Activated CD4-positive, alpha-beta T cell treated with anti-CD3 and anti-CD28 coated beads for 36 hours (primary cell): ENCODE results near the gene ABCC1. TPM values are rescaled to one million over a fixed set of nuclear protein-coding genes. Genes with fewer than 3 reads are reported as not detected.

ENCODE experiments used
- ATAC-seq: fragments of 200-7000 bp; cut with Tn5 transposase; one replicate; pipeline ENCODE4 v1.10.0; 2021; ENCODE audit warnings: mild to moderate bottlenecking, moderate library complexity
- CTCF ChIA-PET: fragments of 350-600 bp; sonication (Branson Sonifier 250); formaldehyde crosslinking; loops from one replicate; lab custom pipeline; 2021; ENCODE audit warnings: antibody characterized with exemption; lab: Charles Lee
- POLR2A ChIA-PET: fragments of 350-600 bp; sonication (Branson Sonifier 250); formaldehyde crosslinking; loops from one replicate; lab custom pipeline; 2021; ENCODE audit warnings: antibody characterized with exemption, inconsistent platforms; lab: Charles Lee
- DNase-seq: peaks from one replicate; pipeline ENCODE4 v3.0.0-alpha.2; 2020
- H3K27ac Mint-ChIP-seq: one replicate; pipeline ENCODE4 v1.8.0; 2021; ENCODE audit warnings: mixed read lengths
- H3K27me3 Mint-ChIP-seq: one replicate; pipeline ENCODE4 v1.8.0; 2021; ENCODE audit warnings: mixed read lengths
- H3K36me3 Mint-ChIP-seq: one replicate; pipeline ENCODE4 v1.8.0; 2021; ENCODE audit warnings: low read depth, mixed read lengths
- H3K4me1 Mint-ChIP-seq: one replicate; pipeline ENCODE4 v1.8.0; 2021; ENCODE audit warnings: mixed read lengths
- H3K4me3 Mint-ChIP-seq: one replicate; pipeline ENCODE4 v1.8.0; 2021; ENCODE audit warnings: mild to moderate bottlenecking, moderate library complexity, mixed read lengths
- H3K9me3 Mint-ChIP-seq: one replicate; pipeline ENCODE4 v1.8.0; 2021; ENCODE audit warnings: low read depth, mixed read lengths
- intact Hi-C, 2 experiments: fragments of 100-400 bp; cut with DNase I in 1 of 2; cut with micrococcal nuclease in 1 of 2; formaldehyde crosslinking; loops; one replicate each; pipeline versions ENCODE4 v1.14.2 to v1.15.1; 2022 to 2024; cut with DNase I, micrococcal nuclease
- total RNA-seq, 2 experiments: library from RNA; stranded (reverse); gene quantifications; one replicate each; pipeline ENCODE4 v1.2.3, GENCODE V29; 2021

ABCC1 gene
- total RNA-seq, 2 experiments from 2014 or later, result 57.8 to 65.1 TPM

DNA sequence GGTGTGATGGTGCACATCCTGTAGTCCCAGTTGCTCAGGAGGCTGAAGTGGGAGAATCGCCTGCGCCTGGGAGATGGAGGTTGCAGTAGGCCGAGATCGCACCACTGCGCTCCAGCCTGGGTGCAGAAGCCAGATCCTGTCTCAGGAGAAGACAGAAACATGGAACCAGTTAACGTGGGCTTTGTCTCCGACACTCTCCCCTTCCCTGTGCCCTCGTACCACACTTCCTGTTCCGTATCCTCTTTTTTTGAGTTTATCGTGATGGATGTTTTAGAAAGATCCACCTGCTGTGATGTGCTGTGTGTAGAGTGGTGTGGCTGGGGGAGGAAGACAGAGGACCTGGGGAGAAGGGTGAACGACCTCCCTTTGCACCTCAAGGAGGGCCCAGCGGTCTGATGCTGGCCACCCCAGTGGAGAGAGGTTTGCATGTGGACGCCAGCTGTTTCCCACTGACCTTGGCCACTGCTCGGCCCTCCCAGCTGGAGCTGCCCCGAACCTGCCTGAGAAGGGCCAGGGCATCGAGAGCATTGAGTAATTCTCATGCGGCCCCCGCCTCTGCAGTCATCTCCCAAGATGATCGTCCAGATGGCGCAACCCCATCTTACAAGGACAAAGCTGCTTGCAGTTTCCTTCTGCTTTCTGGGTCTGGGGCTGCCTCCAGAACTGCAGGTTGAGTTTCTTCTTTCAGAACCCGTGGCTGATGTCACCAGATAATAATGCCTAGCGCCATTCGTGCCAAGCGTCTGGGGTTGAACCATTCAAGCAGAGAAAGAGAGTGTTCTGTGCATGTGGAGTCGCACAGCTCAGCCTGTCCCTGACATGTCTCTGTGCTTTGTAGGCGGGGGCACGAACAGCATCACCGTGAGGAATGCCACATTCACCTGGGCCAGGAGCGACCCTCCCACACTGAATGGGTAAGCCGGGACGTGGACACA lies 126.3 kb downstream of the ABCC1 start:
- DNase-seq (no peak), ATAC-seq (no peak)
- no peak overlapping the region for H3K4me3 Mint-ChIP-seq
- H3K36me3 Mint-ChIP-seq, result peaks cover 48% of the 10 kb centered on the region
- no peak overlapping the region for H3K27ac Mint-ChIP-seq
- H3K27me3 Mint-ChIP-seq, result no peaks in the 10 kb centered on the region
- intact Hi-C loops, result no loop called here
- ChIA-PET CTCF (interaction anchor here (0.8 to 1.4 kb wide), 3 partner anchors 8 to 81 kb away, joined by 3 read pairs; no protein-coding TSS in a partner anchor), POLR2A (no interaction called here)
- H3K4me1 Mint-ChIP-seq, result no peaks in the 10 kb centered on the region
- H3K9me3 Mint-ChIP-seq, result no peaks in the 10 kb centered on the region

DNA sequence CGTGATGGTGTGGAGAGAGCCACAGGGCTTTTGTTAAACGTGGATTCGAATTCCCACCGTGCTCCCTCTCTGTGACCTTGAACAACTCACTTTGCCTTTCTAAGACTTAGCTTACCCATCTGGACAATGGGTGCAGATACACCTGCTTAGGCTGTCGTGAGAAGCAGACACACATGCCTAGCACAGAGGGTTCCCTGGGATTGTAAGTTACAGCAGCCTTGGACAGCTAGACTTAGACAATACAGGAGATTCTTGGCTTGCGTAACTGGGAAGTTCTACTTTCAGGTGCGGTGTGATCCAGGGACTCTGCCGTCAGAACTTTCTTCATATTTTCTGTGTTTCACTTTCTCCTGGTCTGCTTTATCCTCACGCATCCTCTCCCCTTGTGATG lies 127.0 kb downstream of the ABCC1 start:
- POLR2A ChIA-PET, result no interaction called here
- Mint-ChIP-seq H3K4me3 (no peak overlapping the region), H3K4me1 (no peaks in the 10 kb centered on the region), H3K36me3 (peaks cover 48% of the 10 kb centered on the region), H3K27me3 (no peaks in the 10 kb centered on the region), H3K27ac (no peak overlapping the region), H3K9me3 (no peaks in the 10 kb centered on the region)
- DNase-seq (no peak), ATAC-seq (no peak)
- CTCF ChIA-PET, result interaction anchor here (0.8 to 1.4 kb wide), 3 partner anchors 9 to 80 kb away, joined by 3 read pairs; no protein-coding TSS in a partner anchor
- intact Hi-C loops, result no loop called here

DNA sequence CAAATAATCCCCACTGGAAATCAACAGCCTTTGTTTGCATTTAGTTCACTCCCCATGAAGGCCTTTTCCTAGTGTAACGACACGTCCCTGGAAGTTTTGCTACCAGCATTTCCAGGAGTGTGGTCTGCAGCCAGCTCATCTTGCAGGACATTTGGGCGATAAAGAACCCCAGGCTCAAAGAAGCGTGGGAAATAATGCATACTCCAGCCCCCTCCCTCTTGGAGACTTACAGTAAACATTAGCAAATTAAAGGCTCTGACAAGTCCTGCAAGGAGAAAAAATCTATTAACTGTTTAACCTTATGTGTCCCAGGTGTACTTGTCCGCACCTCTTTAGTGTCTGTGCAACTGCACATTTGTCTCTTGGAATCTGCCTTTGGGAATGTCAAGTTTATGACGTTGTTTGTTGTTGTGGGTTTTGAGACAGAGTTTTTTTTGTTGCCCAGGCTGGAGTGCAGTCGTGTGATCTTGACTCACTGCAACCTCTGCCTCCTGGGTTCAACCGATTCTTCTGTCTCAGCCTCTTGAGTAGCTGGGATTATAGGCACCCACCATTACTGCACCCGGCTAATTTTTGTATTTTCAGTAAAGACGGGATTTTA lies 131.1 kb downstream of the ABCC1 start:
- H3K4me3 Mint-ChIP-seq, result no peak overlapping the region
- H3K27ac Mint-ChIP-seq, result no peak overlapping the region
- peaks cover 5% of the 10 kb centered on the region for H3K9me3 Mint-ChIP-seq
- no peaks in the 10 kb centered on the region for H3K27me3 Mint-ChIP-seq
- CTCF ChIA-PET, result no interaction called here
- intact Hi-C loops, result no loop called here
- no peak for ATAC-seq
- H3K36me3 Mint-ChIP-seq, result peaks cover 69% of the 10 kb centered on the region
- POLR2A ChIA-PET, result no interaction called here
- no peak for DNase-seq
- no peaks in the 10 kb centered on the region for H3K4me1 Mint-ChIP-seq

DNA sequence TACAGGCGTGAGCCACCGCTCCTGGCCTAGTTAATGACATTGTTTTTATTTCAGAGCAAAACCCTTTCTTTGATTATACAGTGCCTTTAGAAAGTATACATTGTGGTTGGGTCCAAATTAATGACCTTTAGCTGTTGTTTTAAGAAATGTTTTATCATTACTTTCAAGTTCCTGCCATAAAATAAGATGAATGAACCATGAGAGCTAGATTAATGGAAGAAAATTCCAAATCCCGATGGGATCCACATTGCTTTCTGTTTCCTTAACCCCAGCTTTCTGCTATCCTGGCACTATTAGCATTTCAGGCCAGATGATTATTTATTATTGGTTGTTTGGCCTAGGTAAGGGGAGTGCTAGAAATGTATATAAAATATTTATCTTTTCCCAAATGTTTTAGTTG lies 131.7 kb downstream of the ABCC1 start:
- Mint-ChIP-seq H3K27ac (no peak overlapping the region), H3K36me3 (peaks cover 68% of the 10 kb centered on the region), H3K27me3 (no peaks in the 10 kb centered on the region), H3K4me1 (no peaks in the 10 kb centered on the region), H3K9me3 (peaks cover 5% of the 10 kb centered on the region), H3K4me3 (no peak overlapping the region)
- intact Hi-C loops, result no loop called here
- ChIA-PET POLR2A (no interaction called here), CTCF (interaction anchor here (0.6 kb wide), 2 partner anchors 195 to 205 kb away, joined by 3 to 4 read pairs; no protein-coding TSS in a partner anchor)
- no peak for ATAC-seq
- DNase-seq, result no peak

DNA sequence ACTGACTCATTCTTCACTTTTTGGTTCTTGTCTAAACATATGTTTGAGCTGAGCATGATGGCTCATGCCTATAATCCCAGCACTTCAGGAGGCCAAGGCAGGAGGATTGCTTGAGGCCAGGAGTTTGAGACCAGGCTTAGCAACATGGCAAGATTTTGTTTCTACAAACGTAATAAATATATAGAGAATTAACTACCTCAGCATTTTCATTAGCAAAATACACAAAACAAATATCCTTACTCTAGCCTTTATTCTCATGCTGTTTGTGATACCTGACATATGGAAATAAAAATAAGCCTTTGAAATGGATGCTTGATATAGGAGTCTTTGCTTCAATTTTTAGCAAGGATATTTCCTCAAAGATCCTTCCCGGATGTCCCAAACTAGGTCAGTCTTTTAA lies 132.8 kb downstream of the ABCC1 start:
- Mint-ChIP-seq H3K4me3 (no peak overlapping the region), H3K4me1 (no peaks in the 10 kb centered on the region), H3K36me3 (peaks cover 64% of the 10 kb centered on the region), H3K9me3 (peaks cover 5% of the 10 kb centered on the region), H3K27ac (no peak overlapping the region), H3K27me3 (no peaks in the 10 kb centered on the region)
- no peak for DNase-seq
- ChIA-PET POLR2A (no interaction called here), CTCF (no interaction called here)
- intact Hi-C loops, result no loop called here
- ATAC-seq, result no peak

DNA sequence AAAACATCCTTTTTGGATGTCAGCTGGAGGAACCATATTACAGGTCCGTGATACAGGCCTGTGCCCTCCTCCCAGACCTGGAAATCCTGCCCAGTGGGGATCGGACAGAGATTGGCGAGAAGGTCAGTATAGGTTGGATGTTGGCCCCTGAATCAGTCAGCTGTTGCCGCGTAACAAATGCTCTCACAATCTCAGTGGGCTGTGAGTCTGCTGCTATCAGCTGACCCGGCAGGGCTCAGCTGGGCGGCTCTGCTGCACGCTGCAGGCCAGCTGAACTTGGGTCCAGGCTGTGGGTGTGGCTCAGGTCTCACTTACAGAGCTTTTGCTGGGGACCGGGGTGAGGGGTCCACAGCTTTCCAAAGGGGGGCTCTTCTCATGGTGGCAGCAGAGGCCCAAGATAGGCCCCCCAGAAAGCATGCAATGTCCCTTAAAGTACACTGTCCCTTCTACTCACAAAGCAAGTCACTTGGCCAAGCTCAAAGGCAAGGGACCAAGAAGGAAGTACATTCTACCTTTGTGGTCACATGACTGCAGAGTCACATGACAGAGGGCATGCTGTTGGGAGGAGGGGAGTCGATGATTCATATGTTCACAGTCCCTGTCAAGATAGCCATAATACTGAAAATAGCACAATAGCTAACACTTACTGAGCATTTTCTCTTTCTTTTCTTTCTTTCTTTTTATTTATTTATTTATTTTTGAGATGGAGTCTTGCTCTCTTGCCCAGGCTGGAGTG lies 134.2 kb downstream of the ABCC1 start:
- peaks cover 5% of the 10 kb centered on the region for H3K9me3 Mint-ChIP-seq
- POLR2A ChIA-PET, result interaction anchor here (0.6 kb wide), 1 partner anchor 116 kb away, joined by 3 read pairs; no protein-coding TSS in a partner anchor
- ATAC-seq (no peak), DNase-seq (peak; percentile 55)
- no peak overlapping the region for H3K27ac Mint-ChIP-seq
- CTCF ChIA-PET, result no interaction called here
- no peaks in the 10 kb centered on the region for H3K4me1 Mint-ChIP-seq
- H3K27me3 Mint-ChIP-seq, result no peaks in the 10 kb centered on the region
- H3K4me3 Mint-ChIP-seq, result no peak overlapping the region
- intact Hi-C loops, result no loop called here
- H3K36me3 Mint-ChIP-seq, result peaks cover 56% of the 10 kb centered on the region

DNA sequence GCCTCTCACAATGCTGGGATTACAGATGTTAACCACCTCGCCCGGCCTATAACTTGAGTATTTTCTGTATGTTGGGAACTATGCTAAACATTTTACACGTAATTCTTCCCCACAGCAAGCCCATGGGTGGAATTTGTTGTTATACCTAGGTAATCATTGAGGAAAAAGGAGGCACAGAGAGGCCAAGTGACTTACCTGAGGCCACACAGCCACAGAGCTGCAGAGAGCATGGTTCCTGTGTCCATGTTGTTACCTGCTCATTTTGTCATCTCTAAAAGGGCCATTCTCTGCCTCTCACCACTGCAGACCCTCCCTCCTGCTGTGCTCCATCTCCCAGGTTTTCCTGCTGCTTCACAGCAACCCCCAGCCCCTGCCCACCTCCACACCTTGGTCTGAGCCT lies 135.5 kb downstream of the ABCC1 start:
- Mint-ChIP-seq H3K4me1 (no peaks in the 10 kb centered on the region), H3K4me3 (no peak overlapping the region), H3K27ac (no peak overlapping the region), H3K27me3 (no peaks in the 10 kb centered on the region), H3K36me3 (peaks cover 54% of the 10 kb centered on the region), H3K9me3 (peaks cover 5% of the 10 kb centered on the region)
- intact Hi-C loops, result no loop called here
- ATAC-seq (no peak), DNase-seq (no peak)
- CTCF ChIA-PET, result no interaction called here
- POLR2A ChIA-PET, result no interaction called here

DNA sequence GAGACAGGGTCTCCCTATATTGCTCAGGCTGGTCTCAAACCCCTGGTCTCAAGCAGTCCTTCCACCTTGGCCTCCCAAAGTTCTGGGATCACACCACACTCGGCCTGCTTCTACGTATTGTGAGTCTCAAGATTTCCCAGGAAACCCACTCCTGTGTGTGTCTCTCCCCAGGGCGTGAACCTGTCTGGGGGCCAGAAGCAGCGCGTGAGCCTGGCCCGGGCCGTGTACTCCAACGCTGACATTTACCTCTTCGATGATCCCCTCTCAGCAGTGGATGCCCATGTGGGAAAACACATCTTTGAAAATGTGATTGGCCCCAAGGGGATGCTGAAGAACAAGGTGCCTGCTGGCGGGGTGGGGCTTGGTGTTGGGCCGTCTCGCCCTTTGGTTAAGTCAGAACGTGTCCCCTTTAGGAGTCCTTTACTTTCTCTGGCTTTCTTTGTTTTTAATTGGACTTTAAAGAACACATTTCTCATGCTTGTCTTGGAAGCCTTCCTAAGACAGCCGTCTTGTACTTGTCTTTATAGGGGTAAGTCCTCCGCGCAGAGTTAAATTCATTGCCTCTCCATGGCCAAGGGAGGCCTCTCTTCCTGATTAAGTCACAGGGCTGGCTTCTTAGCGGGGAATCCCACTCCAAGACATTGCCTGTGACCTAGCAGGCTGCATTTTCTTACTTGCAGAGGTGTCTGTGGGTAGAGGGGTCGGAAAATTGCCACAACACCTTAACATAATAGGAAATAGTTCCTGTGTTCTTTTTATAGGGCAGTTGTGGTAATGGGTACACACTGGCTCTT lies 137.4 kb downstream of the ABCC1 start:
- H3K9me3 Mint-ChIP-seq, result peaks cover 5% of the 10 kb centered on the region
- ATAC-seq, result no peak
- DNase-seq, result no peak
- H3K4me3 Mint-ChIP-seq, result no peak overlapping the region
- no peaks in the 10 kb centered on the region for H3K4me1 Mint-ChIP-seq
- CTCF ChIA-PET, result no interaction called here
- no peak overlapping the region for H3K27ac Mint-ChIP-seq
- peaks cover 60% of the 10 kb centered on the region for H3K36me3 Mint-ChIP-seq
- intact Hi-C loops, result no loop called here
- POLR2A ChIA-PET, result no interaction called here
- H3K27me3 Mint-ChIP-seq, result no peaks in the 10 kb centered on the region

DNA sequence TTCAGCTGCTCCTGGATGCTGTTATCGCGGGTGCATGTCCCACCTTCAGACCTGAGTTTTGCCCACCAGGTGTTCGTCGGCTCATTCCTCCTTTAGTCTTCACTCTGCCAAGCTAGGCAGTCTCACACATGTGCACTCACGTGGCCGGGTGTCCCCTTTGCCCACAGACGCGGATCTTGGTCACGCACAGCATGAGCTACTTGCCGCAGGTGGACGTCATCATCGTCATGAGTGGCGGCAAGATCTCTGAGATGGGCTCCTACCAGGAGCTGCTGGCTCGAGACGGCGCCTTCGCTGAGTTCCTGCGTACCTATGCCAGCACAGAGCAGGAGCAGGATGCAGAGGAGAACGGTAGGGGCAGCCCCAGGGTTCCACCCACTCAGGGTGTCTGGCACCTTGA lies 140.8 kb downstream of the ABCC1 start:
- no peaks in the 10 kb centered on the region for H3K9me3 Mint-ChIP-seq
- no peak for ATAC-seq
- H3K27ac Mint-ChIP-seq, result no peak overlapping the region
- ChIA-PET CTCF (no interaction called here), POLR2A (no interaction called here)
- intact Hi-C loops, result no loop called here
- H3K4me1 Mint-ChIP-seq, result no peaks in the 10 kb centered on the region
- H3K36me3 Mint-ChIP-seq, result peaks cover 38% of the 10 kb centered on the region
- no peak for DNase-seq
- no peaks in the 10 kb centered on the region for H3K27me3 Mint-ChIP-seq
- H3K4me3 Mint-ChIP-seq, result no peak overlapping the region

DNA sequence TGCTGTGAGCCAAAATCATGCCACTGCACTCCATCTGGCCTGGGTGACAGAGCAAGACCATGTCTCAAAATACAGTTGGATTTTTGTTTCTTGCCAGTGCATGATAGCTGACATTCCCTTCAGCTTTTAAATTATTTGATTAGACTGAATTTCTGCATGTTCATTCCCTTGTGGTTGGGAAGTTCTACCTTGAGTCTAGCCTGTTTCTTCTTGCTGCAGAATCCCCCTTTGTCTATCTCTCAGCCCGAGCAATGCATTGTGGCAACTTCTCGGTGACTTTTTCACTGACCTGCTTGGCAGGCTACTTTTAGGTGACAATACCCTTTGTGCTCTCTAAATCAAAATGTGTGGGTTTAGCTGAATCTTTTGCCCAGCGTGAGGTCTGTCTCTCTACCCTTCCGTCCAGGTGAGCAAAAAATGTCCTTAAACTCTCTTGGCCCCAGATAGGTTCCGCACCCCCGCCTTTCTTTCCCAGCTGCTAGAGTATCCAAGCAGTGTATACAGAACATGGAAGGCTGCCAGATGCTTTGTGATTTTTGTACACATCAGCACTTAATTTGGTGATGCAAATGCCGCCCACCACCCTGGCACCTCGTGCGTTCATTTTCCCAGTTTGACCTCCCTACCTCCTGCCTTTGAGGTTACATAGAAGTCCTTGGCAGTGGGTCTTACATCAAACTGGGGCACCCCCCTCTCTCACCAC lies 143.7 kb downstream of the ABCC1 start:
- DNase-seq, result no peak
- Mint-ChIP-seq H3K4me3 (no peak overlapping the region), H3K36me3 (peaks cover 44% of the 10 kb centered on the region), H3K27ac (no peak overlapping the region), H3K4me1 (no peaks in the 10 kb centered on the region), H3K9me3 (no peaks in the 10 kb centered on the region), H3K27me3 (no peaks in the 10 kb centered on the region)
- POLR2A ChIA-PET, result no interaction called here
- CTCF ChIA-PET, result interaction anchor here (0.6 kb wide), 1 partner anchor 336 kb away, joined by 3 read pairs; no protein-coding TSS in a partner anchor
- ATAC-seq, result no peak
- intact Hi-C loops, result no loop called here
